Non-pigmented ciliary epithelial cell (primary cell): Measurements from ENCODE around the gene KRT78.

ENCODE experiments used
- DNase-seq: peaks from one replicate; pipeline ENCODE4 v3.0.0-alpha.2; 2010; ENCODE audit warnings: low read depth

The KRT78 gene

GRCh38 chr12:52824741-52825410 lies 23.9 kb downstream of the KRT78 start:
- DNase-seq, result no peak

GRCh38 chr12:52823761-52824450 lies 24.9 kb downstream of the KRT78 start:
- DNase-seq, result no peak

GRCh38 chr12:52822771-52823510 lies 25.9 kb downstream of the KRT78 start:
- no peak for DNase-seq

GRCh38 chr12:52821826-52822660 lies 26.8 kb downstream of the KRT78 start:
- no peak for DNase-seq

GRCh38 chr12:52821071-52821730 lies 27.6 kb downstream of the KRT78 start:
- no peak for DNase-seq

- no peak for DNase-seq
Measured at GRCh38 chr12:52820521-52820920, 28.3 kb downstream of the KRT78 start.

GRCh38 chr12:52819731-52820510 lies 28.9 kb downstream of the KRT78 start:
- DNase-seq, result no peak

GRCh38 chr12:52818887-52819420 lies 29.8 kb downstream of the KRT78 start:
- no peak for DNase-seq

GRCh38 chr12:52818388-52818787 lies 30.4 kb downstream of the KRT78 start:
- DNase-seq, result no peak

GRCh38 chr12:52817699-52818238 lies 31.0 kb downstream of the KRT78 start:
- no peak for DNase-seq

- no peak for DNase-seq
Measured at GRCh38 chr12:52817003-52817698, 31.6 kb downstream of the KRT78 start.

GRCh38 chr12:52815676-52816588 lies 32.9 kb downstream of the KRT78 start:
- no peak for DNase-seq

- no peak for DNase-seq
Measured at GRCh38 chr12:52815161-52815560, 33.6 kb downstream of the KRT78 start.

GRCh38 chr12:52814710-52815155 lies 34.1 kb downstream of the KRT78 start:
- no peak for DNase-seq

- no peak for DNase-seq
Measured at GRCh38 chr12:52813885-52814709, 34.7 kb downstream of the KRT78 start, which contains the start of gene KRT4. Gene KRT4, minus strand, starts transcription at chr12:52814116. Its CDS starts 58 bp downstream, at chr12:52814058.

- no peak for DNase-seq
Measured at GRCh38 chr12:52813203-52813819, 35.5 kb downstream of the KRT78 start.

GRCh38 chr12:52812749-52813148 lies 36.0 kb downstream of the KRT78 start:
- DNase-seq, result no peak
